ENCODE data around the gene ZNF512B.

Gene ZNF512B

DNA sequence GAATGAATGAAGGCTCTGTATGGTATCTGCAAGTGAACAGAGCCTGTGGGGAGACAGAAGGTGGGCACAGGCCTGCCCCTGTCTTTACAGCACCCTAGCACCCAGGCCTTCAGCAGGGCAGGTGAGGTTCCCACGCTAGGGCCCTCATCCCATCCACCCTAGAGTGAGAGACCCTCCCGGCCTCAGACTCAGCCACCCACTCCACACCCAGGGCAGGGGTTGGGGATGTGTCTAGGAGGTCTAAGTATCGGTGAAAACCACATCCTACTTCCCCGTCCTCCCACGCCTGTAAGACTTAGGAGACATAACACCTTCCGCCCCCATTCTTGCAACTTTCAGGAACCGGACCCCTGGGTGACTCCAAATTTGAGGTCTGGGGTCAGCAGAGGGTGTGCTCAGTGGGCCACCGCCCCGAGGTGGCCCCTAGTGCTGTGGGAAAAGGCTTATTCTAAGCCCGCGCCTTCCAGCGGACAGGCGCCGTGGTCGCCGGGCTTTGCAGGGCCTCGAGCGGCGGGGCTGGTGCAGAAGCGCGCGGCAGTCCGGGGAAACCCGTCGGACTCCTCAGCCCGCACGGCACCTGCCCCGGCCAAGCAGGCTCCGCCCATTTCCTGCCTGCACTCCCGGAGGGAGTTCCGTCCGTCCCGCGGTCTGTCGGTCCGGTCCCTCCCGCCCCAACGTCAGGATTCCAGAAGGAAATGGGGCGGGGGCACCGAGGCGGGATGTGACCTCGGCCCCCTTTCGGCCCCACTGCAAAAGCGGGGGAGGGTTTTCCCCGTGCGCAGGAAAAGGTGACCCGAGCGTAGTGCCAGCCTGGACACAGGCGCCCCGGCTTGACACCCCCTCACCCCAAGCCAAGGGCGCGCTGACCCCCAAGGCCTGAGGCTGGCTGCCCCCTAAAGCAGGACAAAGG, 8.8 kb upstream of the ZNF512B start (continued):
- TF ChIP-seq ZNF621 (tag by site-specific recombination; IDR thresholded peaks at IDR 0.05) (no peak), GLIS2 (tag by site-specific recombination; IDR thresholded peaks at IDR 0.05) (peak; percentile 91), TRIM28 (IDR thresholded peaks at IDR 0.05; ENCODE audit: borderline replicate concordance, low read length) (no peak), ZNF302 (tag by site-specific recombination; IDR thresholded peaks at IDR 0.05; ENCODE audit: low read depth) (no peak), INSM2 (tag by site-specific recombination; IDR thresholded peaks at IDR 0.05) (no peak; the same call in 1 of the 2 replicates), RBAK (tag by site-specific recombination; IDR thresholded peaks at IDR 0.05) (no peak), ZNF184 (tag by site-specific recombination; IDR thresholded peaks at IDR 0.05) (no peak), ZNF510 (tag by site-specific recombination; IDR thresholded peaks at IDR 0.05; ENCODE audit: insufficient replicate concordance) (no peak), ZNF792 (tag by site-specific recombination; IDR thresholded peaks at IDR 0.05) (no peak), MEIS1 (CRISPR knock-in tag; IDR thresholded peaks at IDR 0.05; ENCODE audit: borderline replicate concordance) (no peak), ZNF843 (tag by site-specific recombination; IDR thresholded peaks at IDR 0.05) (peak; percentile 26; the same call in 1 of the 2 replicates), ZFP41 (tag by site-specific recombination; IDR thresholded peaks at IDR 0.05; ENCODE audit: borderline replicate concordance) (no peak), ZNF404 (tag by site-specific recombination; IDR thresholded peaks at IDR 0.05) (no peak), REST (tag by site-specific recombination; IDR thresholded peaks at IDR 0.05) (no peak), ZNF426 (tag by site-specific recombination; IDR thresholded peaks at IDR 0.05) (no peak), FEZF1 (tag by site-specific recombination; IDR thresholded peaks at IDR 0.05) (no peak), ZNF37A (tag by site-specific recombination; IDR thresholded peaks at IDR 0.05) (no peak), ZNF416 (tag by site-specific recombination; IDR thresholded peaks at IDR 0.05) (no peak), ZNF785 (tag by site-specific recombination; IDR thresholded peaks at IDR 0.05) (no peak), ZBTB17 (tag by site-specific recombination; IDR thresholded peaks at IDR 0.05) (no peak), OVOL3 (tag by site-specific recombination; IDR thresholded peaks at IDR 0.05) (no peak), ZBTB7A (tag by site-specific recombination; IDR thresholded peaks at IDR 0.05; ENCODE audit: low read depth) (peak; percentile 89; the same call in 1 of the 2 replicates), ZNF555 (tag by site-specific recombination; conservative IDR thresholded peaks at IDR 0.05) (no peak), ZBTB21 (tag by site-specific recombination; IDR thresholded peaks at IDR 0.05) (no peak), KLF17 (tag by site-specific recombination; IDR thresholded peaks at IDR 0.05) (peak; percentile 55; the same call in 1 of the 2 replicates), ZFP69B (tag by site-specific recombination; IDR thresholded peaks at IDR 0.05) (0 out of 2 replicates have a peak, but pooled peaks have one; percentile 31), ZNF704 (tag by site-specific recombination; IDR thresholded peaks at IDR 0.05) (no peak)
- TF ChIP-seq, protein P1, sequence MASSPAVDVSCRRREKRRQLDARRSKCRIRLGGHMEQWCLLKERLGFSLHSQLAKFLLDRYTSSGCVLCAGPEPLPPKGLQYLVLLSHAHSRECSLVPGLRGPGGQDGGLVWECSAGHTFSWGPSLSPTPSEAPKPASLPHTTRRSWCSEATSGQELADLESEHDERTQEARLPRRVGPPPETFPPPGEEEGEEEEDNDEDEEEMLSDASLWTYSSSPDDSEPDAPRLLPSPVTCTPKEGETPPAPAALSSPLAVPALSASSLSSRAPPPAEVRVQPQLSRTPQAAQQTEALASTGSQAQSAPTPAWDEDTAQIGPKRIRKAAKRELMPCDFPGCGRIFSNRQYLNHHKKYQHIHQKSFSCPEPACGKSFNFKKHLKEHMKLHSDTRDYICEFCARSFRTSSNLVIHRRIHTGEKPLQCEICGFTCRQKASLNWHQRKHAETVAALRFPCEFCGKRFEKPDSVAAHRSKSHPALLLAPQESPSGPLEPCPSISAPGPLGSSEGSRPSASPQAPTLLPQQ (tag by site-specific recombination; IDR thresholded peaks at IDR 0.05) = no peak
- TF ChIP-seq, protein P2, sequence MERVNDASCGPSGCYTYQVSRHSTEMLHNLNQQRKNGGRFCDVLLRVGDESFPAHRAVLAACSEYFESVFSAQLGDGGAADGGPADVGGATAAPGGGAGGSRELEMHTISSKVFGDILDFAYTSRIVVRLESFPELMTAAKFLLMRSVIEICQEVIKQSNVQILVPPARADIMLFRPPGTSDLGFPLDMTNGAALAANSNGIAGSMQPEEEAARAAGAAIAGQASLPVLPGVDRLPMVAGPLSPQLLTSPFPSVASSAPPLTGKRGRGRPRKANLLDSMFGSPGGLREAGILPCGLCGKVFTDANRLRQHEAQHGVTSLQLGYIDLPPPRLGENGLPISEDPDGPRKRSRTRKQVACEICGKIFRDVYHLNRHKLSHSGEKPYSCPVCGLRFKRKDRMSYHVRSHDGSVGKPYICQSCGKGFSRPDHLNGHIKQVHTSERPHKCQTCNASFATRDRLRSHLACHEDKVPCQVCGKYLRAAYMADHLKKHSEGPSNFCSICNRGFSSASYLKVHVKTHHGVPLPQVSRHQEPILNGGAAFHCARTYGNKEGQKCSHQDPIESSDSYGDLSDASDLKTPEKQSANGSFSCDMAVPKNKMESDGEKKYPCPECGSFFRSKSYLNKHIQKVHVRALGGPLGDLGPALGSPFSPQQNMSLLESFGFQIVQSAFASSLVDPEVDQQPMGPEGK (tag by site-specific recombination; IDR thresholded peaks at IDR 0.05) = peak; percentile 96

Measured in HEK293 (cell line).